Measurements from ENCODE around the gene TLNRD1.

DNA sequence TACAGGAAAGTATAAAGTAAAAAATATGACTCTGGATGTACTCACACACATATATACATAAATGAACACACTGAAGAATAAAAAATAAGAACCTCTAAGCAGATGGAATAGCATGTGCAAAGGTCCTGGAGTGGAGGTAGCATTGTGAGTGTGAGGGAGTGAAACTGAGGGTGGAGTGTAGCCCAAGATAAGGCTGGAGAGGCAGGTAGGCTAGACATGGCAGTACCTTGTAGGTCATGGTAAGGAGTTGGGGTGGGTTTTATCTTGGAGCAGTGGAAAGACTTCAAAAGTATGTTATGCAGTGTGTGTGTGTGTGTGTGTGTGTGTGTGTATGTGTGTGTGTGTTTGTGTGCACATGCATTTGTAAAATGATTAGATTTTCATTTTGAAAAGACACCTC lies 49.5 kb downstream of the TLNRD1 start:
- TF ChIP-seq, protein P1, sequence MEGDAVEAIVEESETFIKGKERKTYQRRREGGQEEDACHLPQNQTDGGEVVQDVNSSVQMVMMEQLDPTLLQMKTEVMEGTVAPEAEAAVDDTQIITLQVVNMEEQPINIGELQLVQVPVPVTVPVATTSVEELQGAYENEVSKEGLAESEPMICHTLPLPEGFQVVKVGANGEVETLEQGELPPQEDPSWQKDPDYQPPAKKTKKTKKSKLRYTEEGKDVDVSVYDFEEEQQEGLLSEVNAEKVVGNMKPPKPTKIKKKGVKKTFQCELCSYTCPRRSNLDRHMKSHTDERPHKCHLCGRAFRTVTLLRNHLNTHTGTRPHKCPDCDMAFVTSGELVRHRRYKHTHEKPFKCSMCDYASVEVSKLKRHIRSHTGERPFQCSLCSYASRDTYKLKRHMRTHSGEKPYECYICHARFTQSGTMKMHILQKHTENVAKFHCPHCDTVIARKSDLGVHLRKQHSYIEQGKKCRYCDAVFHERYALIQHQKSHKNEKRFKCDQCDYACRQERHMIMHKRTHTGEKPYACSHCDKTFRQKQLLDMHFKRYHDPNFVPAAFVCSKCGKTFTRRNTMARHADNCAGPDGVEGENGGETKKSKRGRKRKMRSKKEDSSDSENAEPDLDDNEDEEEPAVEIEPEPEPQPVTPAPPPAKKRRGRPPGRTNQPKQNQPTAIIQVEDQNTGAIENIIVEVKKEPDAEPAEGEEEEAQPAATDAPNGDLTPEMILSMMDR (IDR thresholded peaks at IDR 0.05), result no peak
- TF ChIP-seq POLR2AphosphoS5 (IDR thresholded peaks at IDR 0.05) (no peak), POLR2A (IDR thresholded peaks at IDR 0.05) (no peak), EP300 (IDR thresholded peaks at IDR 0.05) (no peak)

Data from gastroesophageal sphincter (tissue), 3 donors.